Measurements from ENCODE around the gene PIK3C3.
A peak's percentile ranks its signal among the peaks of the same experiment; 100 is the strongest.

PIK3C3 gene

GRCh38 chr18:41985914-41986313 is 30.9 kb downstream of the PIK3C3 start:
- no peaks in the 10 kb centered on the region for H3K9me3 ChIP-seq (ENCODE audit: control insufficient read depth, insufficient read depth, low read depth, low read length)
- no peak overlapping the region for H3K4me3 ChIP-seq (ENCODE audit: low read depth, low read length)
- ChIA-PET CTCF (interaction anchor here (2.1 kb wide), 1 partner anchor 42 kb away, joined by 9 read pairs; no protein-coding TSS in a partner anchor), POLR2A (no interaction called here)
- TF ChIP-seq ZNF169 (tag by site-specific recombination; IDR thresholded peaks at IDR 0.05) (no peak), AEBP2 (tag by site-specific recombination; IDR thresholded peaks at IDR 0.05; ENCODE audit: borderline replicate concordance) (no peak), ZNF645 (tag by site-specific recombination; IDR thresholded peaks at IDR 0.05) (no peak), KLF8 (tag by site-specific recombination; IDR thresholded peaks at IDR 0.05) (no peak), ZNF792 (tag by site-specific recombination; IDR thresholded peaks at IDR 0.05) (no peak), ZNF596 (tag by site-specific recombination; IDR thresholded peaks at IDR 0.05) (no peak), ZNF311 (tag by site-specific recombination; IDR thresholded peaks at IDR 0.05; ENCODE audit: borderline replicate concordance) (no peak), MEIS1 (CRISPR knock-in tag; IDR thresholded peaks at IDR 0.05; ENCODE audit: borderline replicate concordance) (no peak), ZNF658 (tag by site-specific recombination; IDR thresholded peaks at IDR 0.05) (no peak), ZNF664 (tag by site-specific recombination; IDR thresholded peaks at IDR 0.05) (no peak)
- H3K27ac ChIP-seq (ENCODE audit: extremely low read depth, low read depth, low read length): no peak overlapping the region
- peaks cover 7 to 11% of the 10 kb centered on the region in 2 experiments; a peak in 2 of 3 replicates for H3K36me3 ChIP-seq (ENCODE audit: control insufficient read depth in 2 of 2, insufficient read depth in 1 of 2, low read length in 2 of 2)
- H3K4me1 ChIP-seq (ENCODE audit: control insufficient read depth, insufficient read depth, low read length): peaks cover 4% of the 10 kb centered on the region; the same call in 1 of the 2 replicates

GRCh38 chr18:41989508-41989907 is 34.5 kb downstream of the PIK3C3 start:
- ChIA-PET POLR2A (no interaction called here), CTCF (no interaction called here)
- H3K27ac ChIP-seq (ENCODE audit: extremely low read depth, low read depth, low read length): no peak overlapping the region
- peaks cover 15 to 22% of the 10 kb centered on the region in 2 experiments for H3K36me3 ChIP-seq (ENCODE audit: control insufficient read depth in 2 of 2, insufficient read depth in 1 of 2, low read length in 2 of 2)
- H3K4me1 ChIP-seq (ENCODE audit: control insufficient read depth, insufficient read depth, low read length): peaks cover 4% of the 10 kb centered on the region; the same call in 1 of the 2 replicates
- H3K4me3 ChIP-seq (ENCODE audit: low read depth, low read length): no peak overlapping the region
- H3K9me3 ChIP-seq (ENCODE audit: control insufficient read depth, insufficient read depth, low read depth, low read length): no peaks in the 10 kb centered on the region
- TF ChIP-seq ZFP69B (tag by site-specific recombination; IDR thresholded peaks at IDR 0.05) (no peak), ZNF658 (tag by site-specific recombination; IDR thresholded peaks at IDR 0.05) (no peak), PRDM6 (tag by site-specific recombination; IDR thresholded peaks at IDR 0.05) (peak; percentile 21; the same call in 1 of the 2 replicates), ZBTB10 (tag by site-specific recombination; IDR thresholded peaks at IDR 0.05) (no peak)

- TF ChIP-seq ZNF548 (tag by site-specific recombination; IDR thresholded peaks at IDR 0.05): no peak
- TF ChIP-seq ZBTB20 (tag by site-specific recombination; IDR thresholded peaks at IDR 0.05): no peak
- TF ChIP-seq PRDM4 (tag by site-specific recombination; IDR thresholded peaks at IDR 0.05): no peak
- TF ChIP-seq HOXA7 (CRISPR knock-in tag; IDR thresholded peaks at IDR 0.05; ENCODE audit: borderline replicate concordance): no peak
- TF ChIP-seq ZNF404 (tag by site-specific recombination; IDR thresholded peaks at IDR 0.05): no peak
- TF ChIP-seq ZSCAN5A (tag by site-specific recombination; IDR thresholded peaks at IDR 0.05): no peak
- ChIA-PET CTCF (no interaction called here), POLR2A (no interaction called here)
- H3K9me3 ChIP-seq (ENCODE audit: control insufficient read depth, insufficient read depth, low read depth, low read length): no peaks in the 10 kb centered on the region
- no peak overlapping the region for H3K27ac ChIP-seq (ENCODE audit: extremely low read depth, low read depth, low read length)
- peaks cover 4% of the 10 kb centered on the region; the same call in 1 of the 2 replicates for H3K4me1 ChIP-seq (ENCODE audit: control insufficient read depth, insufficient read depth, low read length)
- H3K4me3 ChIP-seq (ENCODE audit: low read depth, low read length): no peak overlapping the region
- H3K36me3 ChIP-seq (ENCODE audit: control insufficient read depth in 2 of 2, insufficient read depth in 1 of 2, low read length in 2 of 2): peaks cover 27 to 31% of the 10 kb centered on the region in 2 experiments
Measured at GRCh38 chr18:41992066-41992465, 37.0 kb downstream of the PIK3C3 start.
